Raji (cell line): ENCODE results near the gene GLYATL1.

Experiments used
- POLR2A ChIP-seq: IDR thresholded peaks from 2 replicates; pipeline ENCODE4 v1.6.1; 2011; ENCODE audit warnings: low read depth, low read length, control low read depth; ENCODE audit not compliant: insufficient read depth

GLYATL1 gene

GRCh38 chr11:58941838-58942237, 2.5 kb downstream of the GLYATL1 start:
- TF ChIP-seq POLR2A, result no peak

GRCh38 chr11:58945663-58946062, 6.4 kb downstream of the GLYATL1 start:
- TF ChIP-seq POLR2A, result no peak

GRCh38 chr11:58949184-58949583, 9.9 kb downstream of the GLYATL1 start:
- no peak for TF ChIP-seq POLR2A

DNA sequence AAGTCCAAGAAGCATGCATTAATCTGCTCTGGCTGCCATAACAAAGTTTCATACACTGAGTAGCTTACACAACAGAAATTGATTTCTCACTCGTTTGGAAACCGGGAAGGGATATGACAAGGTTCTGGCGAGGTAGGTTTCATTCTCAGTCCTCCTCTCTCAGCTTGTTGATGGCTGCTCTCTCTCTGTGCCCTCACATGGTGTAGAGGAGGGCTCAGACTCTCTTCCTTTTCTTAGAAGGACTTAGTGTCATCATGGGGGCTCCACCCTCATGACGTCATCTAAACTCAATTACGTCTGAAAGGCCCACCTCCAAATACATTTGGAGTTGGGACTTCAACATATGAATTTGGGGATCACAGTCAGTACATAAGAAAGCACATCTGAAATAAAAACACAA, 18.6 kb downstream of the GLYATL1 start:
- no peak for TF ChIP-seq POLR2A

GRCh38 chr11:58958500-58958899, 19.2 kb downstream of the GLYATL1 start:
- TF ChIP-seq POLR2A, result no peak

- TF ChIP-seq POLR2A, result no peak
These were observed 24.3 kb downstream of the GLYATL1 start for GRCh38 chr11:58963551-58964104.

DNA sequence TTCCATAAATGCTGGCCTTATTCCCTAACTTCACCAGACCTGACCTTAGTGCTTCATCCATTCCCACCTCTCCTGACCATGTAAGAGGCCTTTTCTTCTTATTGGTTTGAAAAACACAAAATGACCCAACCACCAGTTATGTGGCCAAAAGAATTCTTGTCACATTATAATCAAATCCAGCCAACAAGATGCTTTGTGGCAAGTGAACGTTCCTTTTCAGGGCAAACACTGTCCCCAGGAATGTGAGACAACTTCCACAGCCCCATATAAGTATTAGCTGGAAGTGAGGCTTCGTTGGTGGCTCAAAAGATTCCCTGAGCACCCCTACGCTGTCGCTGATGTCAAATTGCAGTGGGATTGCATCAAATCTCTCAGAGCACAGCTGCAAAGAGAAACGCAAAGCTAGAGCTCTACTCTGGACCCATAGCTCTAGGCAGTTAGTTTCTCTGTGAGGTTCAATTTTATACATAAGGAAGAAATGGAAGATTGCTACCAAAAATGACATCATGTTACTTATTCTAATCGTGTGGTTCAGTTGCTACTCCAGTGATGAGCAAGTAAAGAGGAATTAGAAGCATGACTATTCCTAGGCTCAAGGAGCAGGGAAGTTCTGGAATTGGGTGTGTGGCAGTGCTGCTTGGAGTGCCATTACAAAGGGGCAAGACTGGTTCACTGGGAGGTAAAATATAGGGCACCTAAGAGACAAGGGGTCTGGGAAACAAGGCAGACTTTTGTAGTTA, 26.1 kb downstream of the GLYATL1 start:
- no peak for TF ChIP-seq POLR2A

DNA sequence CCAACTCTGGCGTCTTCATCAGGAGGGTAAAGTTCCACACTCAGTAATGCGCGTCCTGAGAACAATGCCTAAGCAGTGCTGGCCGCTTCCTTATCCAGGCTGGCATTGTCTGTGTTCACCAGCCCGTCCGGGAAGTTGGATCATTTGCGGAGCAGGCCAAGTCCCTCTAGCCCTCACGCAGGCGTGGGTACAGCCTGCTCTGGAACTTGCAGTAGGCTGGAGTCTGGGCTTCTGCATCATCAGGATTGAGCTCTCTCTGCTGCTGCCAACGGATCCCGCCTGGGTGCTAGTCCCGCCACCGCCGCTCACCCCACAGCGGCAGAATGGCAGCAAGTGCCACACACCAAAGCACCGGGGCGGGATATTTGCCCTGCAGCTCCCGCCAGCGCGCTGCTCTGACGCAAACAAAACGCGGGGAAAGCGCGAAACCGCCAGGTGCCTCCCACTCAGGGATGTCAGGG, 29.0 kb downstream of the GLYATL1 start:
- TF ChIP-seq POLR2A, result no peak

- TF ChIP-seq POLR2A, result no peak
These were observed 38.2 kb downstream of the GLYATL1 start for GRCh38 chr11:58977470-58977869.

DNA sequence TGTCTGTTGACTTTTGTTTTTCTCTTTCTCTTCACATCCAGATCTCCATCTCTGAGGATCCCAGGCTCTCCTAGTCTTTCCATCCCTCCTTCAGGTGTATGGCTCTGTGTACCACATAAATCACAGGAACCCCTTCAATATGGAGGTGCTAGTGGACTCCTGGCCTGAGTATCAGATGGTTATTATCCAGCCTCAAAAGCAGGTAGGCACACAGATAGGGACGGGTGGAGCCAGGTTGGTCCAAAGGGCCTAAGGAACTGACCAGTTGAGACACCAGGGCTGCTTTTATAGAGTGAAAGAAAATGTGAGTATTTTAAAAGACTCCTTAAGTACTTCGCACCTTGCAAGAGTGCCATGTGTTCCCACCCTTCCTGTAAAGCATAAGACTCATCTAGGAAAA, 39.9 kb downstream of the GLYATL1 start:
- no peak for TF ChIP-seq POLR2A

- TF ChIP-seq POLR2A, result no peak
These were observed 41.0 kb downstream of the GLYATL1 start for GRCh38 chr11:58980159-58980843.

DNA sequence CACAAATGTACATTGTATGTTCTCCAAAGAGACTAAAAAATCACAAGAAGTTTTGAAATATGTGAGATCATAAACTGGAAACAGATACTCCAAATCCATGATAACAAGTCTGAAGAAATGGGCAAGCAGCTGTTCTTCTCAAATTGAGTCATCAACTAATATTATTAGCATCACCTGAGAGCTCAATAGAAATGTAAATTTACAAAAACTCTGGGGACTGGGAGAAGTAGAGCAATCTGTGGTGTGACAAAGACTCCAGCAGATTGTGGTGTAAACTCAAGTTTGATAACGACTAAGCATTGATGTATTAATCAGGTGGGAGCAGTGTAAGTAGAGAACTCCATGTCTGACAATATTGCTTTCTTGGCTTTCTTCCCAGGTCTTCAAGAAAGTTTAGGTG, 53.2 kb downstream of the GLYATL1 start:
- no peak for TF ChIP-seq POLR2A

- TF ChIP-seq POLR2A, result no peak
These were observed 54.9 kb downstream of the GLYATL1 start for GRCh38 chr11:58994171-58994570.

DNA sequence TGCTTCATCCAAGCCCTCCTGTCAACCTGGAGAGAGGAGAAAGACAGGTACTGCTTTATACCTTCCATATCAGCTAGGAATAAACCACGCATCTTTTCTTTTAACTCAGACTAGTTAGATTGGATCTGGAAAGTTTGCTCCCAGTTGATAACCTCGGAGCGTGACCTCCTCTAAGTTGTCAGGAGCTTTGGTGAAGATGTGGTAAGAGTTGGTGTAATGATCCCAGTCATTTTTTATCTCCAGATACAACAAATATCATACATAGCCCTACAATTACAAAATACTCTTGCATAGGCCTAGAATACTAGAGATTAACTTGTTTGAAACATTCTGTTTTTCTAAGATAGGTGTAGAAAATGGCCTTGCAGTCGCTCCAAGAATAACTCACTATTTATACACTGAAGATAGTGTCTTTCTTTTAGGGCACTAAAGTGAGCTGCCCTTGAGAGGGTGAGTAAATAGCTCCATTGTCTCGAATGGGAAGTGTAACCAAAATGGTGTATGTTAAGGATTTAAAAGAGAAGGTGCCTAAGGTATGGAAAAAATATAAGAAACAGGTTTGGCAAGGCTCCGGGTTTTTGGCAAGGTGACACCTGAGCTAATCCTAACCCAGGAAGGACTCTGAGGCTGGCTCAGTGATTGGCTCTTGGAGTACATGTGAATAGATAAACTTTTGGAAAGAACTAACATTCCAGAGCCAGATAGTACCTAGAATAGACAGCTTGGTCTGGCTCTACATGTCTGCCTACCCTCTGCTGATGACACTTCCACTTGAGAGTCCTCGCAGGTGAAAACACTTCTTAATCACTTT, 59.4 kb downstream of the GLYATL1 start:
- no peak for TF ChIP-seq POLR2A

DNA sequence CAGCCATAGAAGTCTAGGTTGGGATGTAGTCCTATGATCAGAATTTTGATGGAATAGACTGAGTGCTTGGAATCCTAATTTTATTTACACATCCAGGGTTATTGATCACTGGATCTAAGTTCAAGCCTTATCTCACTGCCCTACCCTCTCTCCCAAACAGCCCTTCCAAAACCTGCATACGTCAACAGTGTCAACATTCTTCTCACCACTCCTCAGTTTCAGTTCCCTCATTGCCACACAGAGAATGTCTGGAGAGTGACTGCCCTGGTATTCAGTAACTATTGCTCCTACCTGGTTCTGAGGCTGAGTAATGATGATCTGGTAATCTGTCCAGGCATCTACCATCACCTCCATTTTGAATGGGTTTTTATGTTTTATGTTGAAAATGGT, 60.0 kb downstream of the GLYATL1 start:
- no peak for TF ChIP-seq POLR2A
